NCI-H526 treated with DMSO at 0.1 percent for 48 hours (cell line): ENCODE measurements around the gene SCUBE1.

Source experiments
- DNase-seq: peaks from one replicate; lab custom pipeline; 2025; lab: John Stamatoyannopoulos, UW

The SCUBE1 gene

GRCh38 chr22:43257549-43257948, 85.6 kb downstream of the SCUBE1 start:
- no peak for DNase-seq

DNA sequence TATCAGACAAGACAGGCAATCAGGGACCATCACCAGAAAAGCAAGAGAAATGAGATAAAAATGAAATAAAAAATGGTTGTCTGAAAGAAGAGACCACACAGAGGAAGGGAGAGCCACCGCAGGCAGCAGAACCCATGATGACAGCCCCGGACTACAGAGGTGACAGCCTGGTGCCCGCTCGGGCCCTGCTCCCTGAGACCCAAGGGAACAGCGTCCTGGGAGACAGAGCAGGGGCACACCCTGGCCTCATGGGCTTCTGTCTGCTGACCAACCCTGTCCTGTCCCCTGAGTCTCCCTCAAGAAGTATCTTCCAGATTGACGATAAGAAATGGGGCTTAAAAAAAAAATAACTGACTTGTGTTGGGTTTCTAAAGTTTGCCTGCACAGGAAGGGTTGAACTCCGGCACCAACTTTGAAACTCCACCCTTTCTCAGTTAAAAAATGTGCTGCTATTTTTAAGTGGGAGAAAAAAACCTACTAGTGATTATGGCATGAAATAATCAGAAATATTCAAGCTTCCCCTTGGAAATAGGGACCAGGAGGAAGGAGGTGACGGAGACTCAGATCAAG, 86.1 kb downstream of the SCUBE1 start:
- DNase-seq, result no peak

DNA sequence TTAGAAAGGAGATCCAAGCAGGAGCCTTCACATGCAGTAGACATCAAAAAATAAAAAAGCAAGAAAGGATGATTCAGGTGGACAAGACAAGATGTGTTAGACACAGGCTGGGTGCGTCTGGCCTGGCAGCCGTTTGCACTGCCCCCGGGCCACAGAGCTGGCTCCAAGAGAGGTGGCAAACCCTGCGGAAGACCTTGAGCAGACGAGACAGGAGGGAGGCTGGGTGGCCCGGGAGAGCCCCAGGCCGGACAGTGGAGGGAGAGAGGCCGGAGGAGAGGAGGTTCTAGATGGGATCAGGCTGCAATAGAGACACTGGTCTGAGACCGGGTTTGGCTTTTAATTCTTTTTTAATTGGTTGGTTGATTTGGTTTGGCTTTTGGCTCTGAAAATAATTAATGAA, 86.6 kb downstream of the SCUBE1 start:
- no peak for DNase-seq

DNA sequence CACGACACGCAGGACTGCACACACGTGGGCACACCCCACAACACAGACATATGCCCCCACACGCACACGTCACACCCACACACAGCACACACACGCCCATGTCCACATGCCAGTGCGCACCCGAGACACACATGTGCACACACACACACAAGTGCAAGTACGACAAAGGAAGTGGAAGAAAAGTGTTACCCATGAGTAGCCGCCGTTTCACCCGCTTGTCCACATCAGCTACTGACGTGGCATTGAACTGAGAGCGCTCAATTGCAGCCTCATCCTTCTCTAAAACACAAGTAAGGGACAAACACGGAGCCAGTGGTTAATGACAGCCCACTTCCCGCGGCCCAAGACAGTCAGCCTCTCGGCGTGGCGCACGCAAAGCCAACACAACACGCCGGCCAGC, 87.9 kb downstream of the SCUBE1 start:
- DNase-seq, result no peak

DNA sequence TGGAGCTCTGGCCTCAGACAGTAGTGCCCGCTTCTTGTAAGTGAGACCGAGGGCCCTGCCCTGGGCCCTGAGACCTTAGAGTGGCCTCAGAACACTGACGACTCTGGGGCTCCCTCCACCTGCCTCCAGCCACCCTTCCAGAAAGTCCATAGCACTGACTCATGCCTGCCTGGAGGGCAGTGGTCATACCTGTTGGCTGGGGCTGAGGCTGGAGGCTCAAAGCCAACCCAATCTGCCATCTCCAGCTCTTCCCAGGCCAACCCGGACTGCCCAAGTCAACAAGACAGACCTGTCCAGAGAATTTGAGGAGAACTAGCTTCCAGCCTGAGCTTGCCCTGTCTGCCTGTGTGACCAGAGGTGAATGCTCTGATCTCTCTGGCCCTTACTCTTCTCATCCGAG, 89.3 kb downstream of the SCUBE1 start:
- DNase-seq, result no peak

DNA sequence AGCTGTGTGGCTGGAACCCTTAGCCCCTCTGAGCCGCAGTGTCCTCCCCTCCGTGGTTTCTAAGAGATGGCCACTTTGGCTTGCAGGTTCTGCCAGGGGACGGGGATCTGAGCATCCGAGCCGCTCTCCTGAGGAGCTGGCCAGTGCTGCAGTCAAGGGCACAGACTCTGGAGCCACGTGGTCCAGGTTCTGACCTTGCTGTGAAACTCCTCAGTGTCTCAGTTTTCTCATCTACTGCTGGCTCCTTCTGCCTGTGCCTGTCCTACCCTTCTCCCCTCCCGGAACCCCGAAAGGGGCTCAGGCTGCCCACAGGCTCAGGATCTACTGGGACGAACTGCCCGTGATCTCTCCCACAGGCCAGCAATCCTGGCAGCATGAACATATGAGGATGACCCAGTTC, 90.9 kb downstream of the SCUBE1 start:
- no peak for DNase-seq

GRCh38 chr22:43249789-43250471, 93.2 kb downstream of the SCUBE1 start:
- DNase-seq, result no peak

DNA sequence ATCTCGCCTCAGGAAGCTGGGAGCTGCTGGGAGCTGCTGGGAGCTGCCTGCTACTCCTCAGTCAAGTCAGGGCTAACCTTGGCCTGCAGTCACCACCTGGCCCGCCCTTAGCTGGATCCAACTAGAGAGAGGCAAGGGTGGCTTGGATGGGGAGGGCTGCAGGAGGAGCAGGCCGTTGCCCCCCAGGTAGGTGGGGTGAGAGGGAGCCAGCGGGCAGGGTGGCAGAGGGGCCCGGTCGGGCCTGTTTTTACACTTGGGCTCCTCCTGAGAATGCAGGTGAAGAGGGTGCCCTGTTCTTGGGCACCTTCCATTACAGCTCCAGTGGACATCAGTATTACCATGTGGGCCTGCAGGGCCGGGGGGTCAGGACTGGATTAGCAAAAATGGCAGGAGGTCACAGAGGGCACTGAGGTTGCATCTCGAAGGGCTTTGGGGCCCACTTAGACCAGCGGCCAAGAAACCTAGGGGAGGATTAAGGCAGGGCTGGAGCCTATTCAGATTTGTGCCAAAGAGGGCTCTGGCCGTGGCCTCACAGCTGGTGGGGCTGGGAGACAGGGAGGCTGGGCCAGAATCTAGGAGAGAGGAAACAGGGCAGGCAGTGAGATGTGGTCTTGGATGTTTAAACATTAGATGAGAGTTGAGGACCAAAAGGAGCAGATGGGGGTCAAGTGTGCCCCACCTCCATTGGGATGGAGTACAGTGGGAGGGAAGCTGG, 95.5 kb downstream of the SCUBE1 start:
- no peak for DNase-seq

DNA sequence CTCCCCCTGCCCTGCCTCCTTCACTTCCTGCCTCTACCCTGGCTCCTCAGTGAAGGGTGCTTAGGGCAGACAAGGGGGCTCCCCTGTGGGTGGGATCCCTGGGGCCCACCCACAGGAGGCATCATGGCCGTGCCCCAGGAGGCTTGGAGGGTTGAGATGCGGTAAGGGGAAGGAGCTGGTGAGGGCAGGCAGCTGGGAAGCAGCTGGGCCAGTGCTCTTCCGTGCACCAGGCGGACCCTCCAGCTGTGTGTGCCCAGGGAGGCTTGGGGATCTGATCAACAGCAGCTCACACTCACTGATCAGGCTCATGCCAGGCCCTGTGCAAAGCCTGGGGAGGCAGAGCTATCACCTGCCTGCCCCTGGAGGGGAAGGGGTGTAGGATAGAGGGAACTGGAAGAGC, 97.0 kb downstream of the SCUBE1 start:
- peak; percentile 27 for DNase-seq

DNA sequence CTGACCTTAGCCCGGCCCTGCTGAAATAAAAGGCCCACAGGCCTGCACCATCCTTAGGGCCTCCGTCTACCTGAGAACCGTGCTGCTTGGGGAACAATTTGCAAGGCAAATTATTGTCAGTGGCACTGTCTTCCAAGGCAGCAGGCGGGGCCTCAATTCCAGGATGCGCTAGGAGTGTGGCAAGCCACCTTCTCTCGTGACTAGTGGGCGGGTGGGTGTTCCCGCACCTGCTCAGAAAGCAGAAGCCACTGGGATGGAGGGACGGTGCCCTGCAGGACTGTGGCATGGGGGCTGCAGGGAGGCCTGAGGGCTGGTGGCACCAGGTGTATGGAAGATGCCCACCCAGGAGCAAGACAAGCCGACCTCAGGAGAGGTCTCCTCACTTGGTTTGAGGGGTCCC, 97.5 kb downstream of the SCUBE1 start:
- peak; percentile 67 for DNase-seq

GRCh38 chr22:43244803-43245527, 98.2 kb downstream of the SCUBE1 start:
- no peak for DNase-seq

DNA sequence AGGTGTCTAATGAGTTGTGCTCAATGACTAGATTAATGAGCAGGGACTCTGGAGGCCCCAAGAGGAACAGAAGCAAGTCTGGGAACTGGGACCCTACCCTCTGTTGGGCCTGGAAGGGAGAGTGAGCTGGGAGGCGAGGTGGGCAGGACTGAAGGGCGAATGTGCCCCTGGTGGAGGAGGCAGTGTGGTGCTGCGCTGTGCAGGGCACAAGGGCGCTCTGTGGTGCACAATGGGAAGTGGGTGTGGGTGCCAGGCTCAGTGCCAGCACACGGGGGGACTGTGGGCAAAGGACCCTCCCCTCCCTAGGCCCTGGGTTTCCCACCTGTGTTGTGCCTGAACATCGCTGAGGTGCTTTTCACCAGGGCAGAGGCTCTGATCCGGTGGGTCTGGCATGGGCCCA, 98.8 kb downstream of the SCUBE1 start:
- DNase-seq, result no peak

DNA sequence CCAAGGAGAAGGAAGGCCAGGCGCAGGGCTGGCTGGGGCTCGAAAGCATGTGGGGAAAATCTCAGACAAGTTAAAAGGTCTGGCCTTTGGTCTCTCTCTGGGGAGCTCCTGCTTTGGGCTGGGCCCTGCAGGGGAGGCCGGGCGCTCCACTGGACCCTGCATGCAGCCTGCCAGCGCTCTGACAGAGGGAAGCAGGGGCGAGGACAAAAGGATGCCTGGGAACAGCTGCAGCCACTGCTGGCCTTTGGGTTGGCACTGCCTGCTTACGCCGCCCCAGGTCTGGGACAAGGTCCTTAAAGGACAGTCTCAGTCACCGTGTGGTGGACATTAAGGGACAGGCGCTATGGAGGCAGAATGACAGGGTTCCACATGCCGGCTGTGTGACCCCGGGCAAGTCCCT, 99.8 kb downstream of the SCUBE1 start:
- DNase-seq, result no peak

- DNase-seq, result peak; percentile 9
Observed at GRCh38 chr22:43242627-43243026, 100.5 kb downstream of the SCUBE1 start.

- DNase-seq, result no peak
Observed at GRCh38 chr22:43241699-43242386, 101.3 kb downstream of the SCUBE1 start.

- no peak for DNase-seq
Observed at GRCh38 chr22:43241138-43241597, 102.0 kb downstream of the SCUBE1 start.

DNA sequence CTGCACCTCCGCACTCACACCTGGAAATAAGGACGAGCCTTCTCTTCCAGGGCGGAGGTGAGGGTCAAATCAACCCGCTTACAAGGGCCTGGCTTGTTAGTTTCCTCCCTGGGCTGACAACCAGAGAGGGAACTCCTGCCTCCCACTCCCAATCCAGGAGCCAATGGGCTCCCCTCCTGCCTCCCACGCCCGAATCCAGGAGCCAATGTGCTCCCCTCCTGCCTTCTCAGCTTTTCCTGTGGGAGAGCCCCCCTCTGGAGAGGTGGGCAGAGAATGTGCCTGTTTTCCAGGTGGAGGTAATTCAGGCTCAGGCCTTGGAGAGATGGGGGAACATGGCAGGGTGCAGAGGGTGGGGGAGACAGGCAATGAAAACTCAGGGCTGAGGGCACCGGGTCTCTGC, 102.6 kb downstream of the SCUBE1 start:
- DNase-seq, result no peak

GRCh38 chr22:43239956-43240355, 103.2 kb downstream of the SCUBE1 start:
- DNase-seq, result no peak

DNA sequence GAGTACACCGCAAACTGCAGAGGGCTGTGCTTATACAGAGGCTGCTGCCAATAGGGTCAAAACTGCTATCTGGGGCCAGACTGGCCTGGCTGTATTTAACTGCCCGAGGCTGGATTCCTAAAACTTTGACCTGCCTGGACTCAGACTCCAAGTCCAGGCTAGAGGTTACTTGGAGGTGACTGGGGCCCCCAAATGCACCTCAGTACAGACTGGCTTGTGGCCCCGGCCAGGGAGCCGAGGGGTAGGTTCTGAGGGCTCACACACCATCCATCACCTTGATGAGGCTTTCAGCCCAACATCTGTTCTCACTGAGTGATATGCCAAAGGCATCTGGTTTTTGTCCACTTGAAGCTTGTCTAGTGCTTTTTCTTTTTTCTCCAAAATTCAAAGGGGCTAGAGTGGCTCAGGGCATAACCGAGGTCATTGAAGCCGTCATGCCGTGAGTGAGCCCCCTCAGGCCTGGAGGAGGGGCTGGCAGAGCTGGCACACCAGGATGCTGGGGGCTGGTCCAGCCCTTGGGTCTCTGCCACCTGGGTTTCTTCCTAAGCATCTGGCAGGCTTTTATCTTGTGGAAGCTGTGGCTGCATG, 103.9 kb downstream of the SCUBE1 start:
- DNase-seq, result no peak

DNA sequence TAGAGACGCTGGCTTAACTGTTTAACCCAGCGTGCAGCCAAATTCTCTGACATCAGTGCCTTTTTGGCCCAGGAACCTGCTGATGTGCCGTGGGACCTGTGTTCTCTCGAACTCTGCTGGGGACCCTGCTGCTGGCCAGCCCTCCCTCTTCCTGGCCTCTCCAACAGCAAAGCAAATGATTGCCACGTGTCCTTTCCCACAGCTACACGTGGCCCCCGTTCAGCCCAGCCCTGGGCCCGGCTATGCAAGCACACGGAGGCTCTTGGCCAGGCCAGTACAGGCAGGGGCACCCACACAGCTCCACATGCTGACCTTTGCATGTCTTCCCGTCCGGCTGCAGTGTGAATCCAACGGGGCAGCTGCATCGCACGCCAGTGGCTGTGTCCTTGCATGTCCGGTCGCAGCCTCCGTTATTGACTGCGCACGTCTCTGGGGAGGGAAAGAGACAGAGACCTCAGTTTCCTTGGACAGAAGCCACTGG, 104.6 kb downstream of the SCUBE1 start:
- DNase-seq, result no peak

GRCh38 chr22:43237280-43237679, 105.9 kb downstream of the SCUBE1 start:
- no peak for DNase-seq
